Measurements from ENCODE around the gene CCDC122.

The CCDC122 gene

DNA sequence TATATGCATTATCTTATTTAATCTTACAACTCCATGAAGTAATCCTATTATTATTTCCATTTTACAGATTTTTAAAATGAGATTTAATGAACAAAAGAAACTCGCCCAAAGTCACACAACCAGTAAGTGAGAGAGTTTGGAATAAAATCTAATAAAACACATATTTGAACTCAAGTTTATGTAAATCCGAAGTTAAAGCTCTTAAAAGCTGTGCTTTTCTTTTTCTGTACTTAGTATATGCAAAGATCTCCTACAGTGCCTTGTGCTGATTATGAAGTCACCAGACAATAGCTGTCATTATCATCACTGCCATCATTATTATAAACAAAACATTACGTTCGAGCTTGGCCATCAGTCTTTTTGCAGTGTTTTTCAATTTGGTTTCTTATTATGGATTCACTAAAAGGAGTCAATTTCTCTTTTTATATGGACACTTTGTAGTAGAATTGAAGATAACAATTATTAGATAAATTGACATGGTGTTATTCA, 63.1 kb downstream of the CCDC122 start:
- Histone ChIP-seq H3K9me3 (ENCODE audit: insufficient read depth, low read length, severe bottlenecking) (no peaks in the 10 kb centered on the region), H3K4me1 (ENCODE audit: insufficient read depth, low read length) (no peaks in the 10 kb centered on the region), H3K36me3 (ENCODE audit: insufficient read depth, low read length) (no peaks in the 10 kb centered on the region), H3K27ac (ENCODE audit: low read length) (no peak overlapping the region), H3K9ac (ENCODE audit: low read depth, low read length) (no peak overlapping the region), H3K27me3 (ENCODE audit: insufficient read depth, low read length, poor library complexity) (no peaks in the 10 kb centered on the region), H4K20me1 (ENCODE audit: insufficient read depth, low read length) (no peaks in the 10 kb centered on the region), H2AFZ (ENCODE audit: low read depth, low read length) (no peak overlapping the region), H3K79me2 (ENCODE audit: insufficient read depth, low read length) (no peaks in the 10 kb centered on the region), H3K4me2 (ENCODE audit: insufficient read depth, low read length) (no peak overlapping the region), H3K4me3 (ENCODE audit: low read depth in 1 of 2, low read length in 2 of 2) (no peak overlapping the region)
- TF ChIP-seq, protein P1, sequence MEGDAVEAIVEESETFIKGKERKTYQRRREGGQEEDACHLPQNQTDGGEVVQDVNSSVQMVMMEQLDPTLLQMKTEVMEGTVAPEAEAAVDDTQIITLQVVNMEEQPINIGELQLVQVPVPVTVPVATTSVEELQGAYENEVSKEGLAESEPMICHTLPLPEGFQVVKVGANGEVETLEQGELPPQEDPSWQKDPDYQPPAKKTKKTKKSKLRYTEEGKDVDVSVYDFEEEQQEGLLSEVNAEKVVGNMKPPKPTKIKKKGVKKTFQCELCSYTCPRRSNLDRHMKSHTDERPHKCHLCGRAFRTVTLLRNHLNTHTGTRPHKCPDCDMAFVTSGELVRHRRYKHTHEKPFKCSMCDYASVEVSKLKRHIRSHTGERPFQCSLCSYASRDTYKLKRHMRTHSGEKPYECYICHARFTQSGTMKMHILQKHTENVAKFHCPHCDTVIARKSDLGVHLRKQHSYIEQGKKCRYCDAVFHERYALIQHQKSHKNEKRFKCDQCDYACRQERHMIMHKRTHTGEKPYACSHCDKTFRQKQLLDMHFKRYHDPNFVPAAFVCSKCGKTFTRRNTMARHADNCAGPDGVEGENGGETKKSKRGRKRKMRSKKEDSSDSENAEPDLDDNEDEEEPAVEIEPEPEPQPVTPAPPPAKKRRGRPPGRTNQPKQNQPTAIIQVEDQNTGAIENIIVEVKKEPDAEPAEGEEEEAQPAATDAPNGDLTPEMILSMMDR (IDR thresholded peaks at IDR 0.05; ENCODE audit: borderline replicate concordance, extremely low read depth, low read length, poor library complexity, severe bottlenecking), result no peak
- no peak for TF ChIP-seq EZH2 (IDR thresholded peaks at IDR 0.05; ENCODE audit: borderline replicate concordance, low read depth, low read length, severe bottlenecking)
- DNase-seq (no peak), ATAC-seq (ENCODE audit: insufficient read depth, low read depth) (no peak)

DNA sequence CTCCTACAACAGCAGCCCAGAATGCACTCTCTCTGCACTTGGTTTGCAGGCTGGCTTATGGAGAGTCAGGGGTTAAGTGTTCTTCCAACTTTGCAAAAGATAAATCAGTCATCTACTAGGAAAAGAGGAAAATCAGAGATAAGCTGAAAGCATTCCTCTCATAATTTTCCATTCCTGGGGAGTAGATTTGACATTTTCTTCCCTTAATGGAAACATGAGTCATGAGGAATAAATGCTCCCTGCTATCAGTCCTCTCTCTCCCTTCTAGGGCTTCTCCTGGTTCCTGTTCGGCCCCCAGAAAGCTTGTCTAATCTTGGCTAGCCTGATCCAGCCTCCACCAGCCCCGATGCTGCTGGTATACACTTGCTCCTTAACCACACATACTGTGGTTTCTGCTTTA, 64.3 kb downstream of the CCDC122 start:
- Histone ChIP-seq H3K79me2 (ENCODE audit: insufficient read depth, low read length) (no peaks in the 10 kb centered on the region), H3K27ac (ENCODE audit: low read length) (no peak overlapping the region), H3K4me3 (ENCODE audit: low read depth in 1 of 2, low read length in 2 of 2) (no peak overlapping the region), H3K27me3 (ENCODE audit: insufficient read depth, low read length, poor library complexity) (no peaks in the 10 kb centered on the region), H3K36me3 (ENCODE audit: insufficient read depth, low read length) (no peaks in the 10 kb centered on the region), H2AFZ (ENCODE audit: low read depth, low read length) (no peak overlapping the region), H3K4me1 (ENCODE audit: insufficient read depth, low read length) (no peaks in the 10 kb centered on the region), H4K20me1 (ENCODE audit: insufficient read depth, low read length) (no peaks in the 10 kb centered on the region), H3K4me2 (ENCODE audit: insufficient read depth, low read length) (no peak overlapping the region), H3K9ac (ENCODE audit: low read depth, low read length) (no peak overlapping the region), H3K9me3 (ENCODE audit: insufficient read depth, low read length, severe bottlenecking) (no peaks in the 10 kb centered on the region)
- TF ChIP-seq EZH2 (IDR thresholded peaks at IDR 0.05; ENCODE audit: borderline replicate concordance, low read depth, low read length, severe bottlenecking), result no peak
- TF ChIP-seq, protein P1 (IDR thresholded peaks at IDR 0.05; ENCODE audit: borderline replicate concordance, extremely low read depth, low read length, poor library complexity, severe bottlenecking), result no peak
- ATAC-seq (ENCODE audit: insufficient read depth, low read depth), result no peak
- DNase-seq, result no peak

DNA sequence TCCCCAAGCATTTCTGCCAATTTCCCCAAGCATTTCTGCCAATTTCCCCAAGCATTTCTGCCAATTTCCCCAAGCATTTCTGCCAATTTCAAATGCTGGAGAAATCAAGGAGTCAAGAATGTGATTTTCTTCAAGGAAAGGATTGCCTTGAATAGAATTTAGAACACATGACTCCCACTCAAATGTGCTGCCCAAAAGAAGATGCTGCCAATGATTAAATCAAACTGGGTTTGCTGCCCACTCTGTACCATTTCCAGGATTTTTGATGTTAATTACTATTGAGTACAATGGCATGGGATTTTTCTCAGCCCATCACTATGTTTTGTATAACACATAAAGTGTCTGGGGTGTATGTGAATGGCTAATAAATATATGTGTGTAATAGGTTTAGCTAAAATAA, 70.9 kb downstream of the CCDC122 start:
- Histone ChIP-seq H3K9ac (ENCODE audit: low read depth, low read length) (no peak overlapping the region), H3K4me3 (ENCODE audit: low read depth in 1 of 2, low read length in 2 of 2) (no peak overlapping the region), H3K4me1 (ENCODE audit: insufficient read depth, low read length) (no peaks in the 10 kb centered on the region), H4K20me1 (ENCODE audit: insufficient read depth, low read length) (no peaks in the 10 kb centered on the region), H3K27me3 (ENCODE audit: insufficient read depth, low read length, poor library complexity) (peaks cover 9% of the 10 kb centered on the region), H3K9me3 (ENCODE audit: insufficient read depth, low read length, severe bottlenecking) (no peaks in the 10 kb centered on the region), H3K27ac (ENCODE audit: low read length) (no peak overlapping the region), H3K4me2 (ENCODE audit: insufficient read depth, low read length) (no peak overlapping the region), H3K79me2 (ENCODE audit: insufficient read depth, low read length) (no peaks in the 10 kb centered on the region), H3K36me3 (ENCODE audit: insufficient read depth, low read length) (no peaks in the 10 kb centered on the region), H2AFZ (ENCODE audit: low read depth, low read length) (no peak overlapping the region)
- no peak for TF ChIP-seq EZH2 (IDR thresholded peaks at IDR 0.05; ENCODE audit: borderline replicate concordance, low read depth, low read length, severe bottlenecking)
- TF ChIP-seq, protein P1 (IDR thresholded peaks at IDR 0.05; ENCODE audit: borderline replicate concordance, extremely low read depth, low read length, poor library complexity, severe bottlenecking), result no peak
- DNase-seq, result no peak
- no peak for ATAC-seq (ENCODE audit: insufficient read depth, low read depth)

DNA sequence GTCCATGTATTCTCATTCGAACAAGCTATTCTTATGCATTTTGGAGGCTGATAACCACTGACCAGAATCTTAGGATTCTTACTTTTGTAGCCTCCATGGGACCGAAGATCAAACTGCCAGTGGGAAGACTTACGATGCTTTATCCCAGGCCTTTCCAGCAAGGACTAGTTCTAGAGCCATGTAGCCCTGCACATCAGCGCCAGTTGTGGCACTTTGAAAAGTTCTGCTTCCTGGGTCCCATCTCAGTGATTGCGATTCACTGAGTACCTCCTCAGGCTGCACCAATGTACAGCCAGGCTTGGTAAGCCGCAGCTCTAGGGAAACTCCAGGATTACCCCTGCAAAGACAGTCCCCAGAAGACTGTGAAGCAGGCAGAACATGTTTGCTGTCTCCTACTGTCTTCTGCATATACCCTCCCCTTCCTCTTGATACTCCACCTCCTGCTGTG, 73.8 kb downstream of the CCDC122 start:
- Histone ChIP-seq H3K4me1 (ENCODE audit: insufficient read depth, low read length) (no peaks in the 10 kb centered on the region), H3K9me3 (ENCODE audit: insufficient read depth, low read length, severe bottlenecking) (no peaks in the 10 kb centered on the region), H2AFZ (ENCODE audit: low read depth, low read length) (no peak overlapping the region), H3K27ac (ENCODE audit: low read length) (no peak overlapping the region), H4K20me1 (ENCODE audit: insufficient read depth, low read length) (no peaks in the 10 kb centered on the region), H3K9ac (ENCODE audit: low read depth, low read length) (no peak overlapping the region), H3K4me3 (ENCODE audit: low read depth in 1 of 2, low read length in 2 of 2) (no peak overlapping the region), H3K4me2 (ENCODE audit: insufficient read depth, low read length) (no peak overlapping the region), H3K36me3 (ENCODE audit: insufficient read depth, low read length) (no peaks in the 10 kb centered on the region), H3K79me2 (ENCODE audit: insufficient read depth, low read length) (no peaks in the 10 kb centered on the region), H3K27me3 (ENCODE audit: insufficient read depth, low read length, poor library complexity) (peaks cover 9% of the 10 kb centered on the region)
- ATAC-seq (ENCODE audit: insufficient read depth, low read depth) (no peak), DNase-seq (no peak)
- TF ChIP-seq, protein P1 (IDR thresholded peaks at IDR 0.05; ENCODE audit: borderline replicate concordance, extremely low read depth, low read length, poor library complexity, severe bottlenecking), result no peak
- no peak for TF ChIP-seq EZH2 (IDR thresholded peaks at IDR 0.05; ENCODE audit: borderline replicate concordance, low read depth, low read length, severe bottlenecking)

Data from DND-41 (cell line).